Stimulated activated CD4-positive, alpha-beta T cell treated with anti-CD3 and anti-CD28 coated beads, Interleukin-1b, Interleukin-23, amount 100 ng/mL, for 48 hours (primary cell): ENCODE data around the gene PPP2R2B.
"Not testable (repeated sequence)": the region's sequence is repeated elsewhere in the genome, so short reads cannot be mapped to it uniquely, and the experiment has no call there.

Experiments
- DNase-seq: peaks from one replicate; pipeline ENCODE4 v3.0.0-alpha.2; 2020

Gene PPP2R2B

DNA sequence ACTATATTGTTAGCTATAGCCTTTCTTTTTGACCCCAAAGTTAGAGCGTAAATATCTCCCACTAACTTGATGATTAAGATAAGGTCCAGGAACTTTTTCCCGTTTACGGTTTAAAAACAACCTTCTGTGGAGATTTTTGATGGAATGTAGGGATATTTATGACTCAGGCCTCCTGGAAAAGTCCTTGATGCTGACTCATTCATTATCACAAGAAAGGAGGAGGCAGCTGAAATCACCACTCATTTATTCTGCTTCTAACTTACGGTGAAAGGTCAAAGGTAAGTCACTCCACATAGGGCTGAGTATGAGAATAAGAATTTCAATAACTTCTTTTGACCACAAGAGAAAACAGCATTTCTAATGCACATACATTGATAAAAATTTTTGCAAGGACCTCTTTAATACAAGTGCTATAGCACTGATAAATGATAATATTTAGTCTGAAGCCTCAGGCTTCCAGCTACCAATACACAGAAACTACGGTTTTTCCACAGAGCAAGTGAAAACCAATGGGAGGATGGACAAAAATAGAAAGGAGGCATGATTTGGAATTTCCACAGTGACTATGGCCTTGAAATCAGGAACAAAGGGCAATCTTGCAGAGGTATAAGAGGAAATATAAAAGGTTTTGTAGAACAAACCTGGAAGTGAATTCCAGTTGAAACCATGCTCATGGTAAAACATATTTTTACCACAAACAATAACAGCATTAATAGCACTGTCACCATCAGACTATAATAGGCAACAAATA lies 146.5 kb downstream of the PPP2R2B start:
- DNase-seq: no peak

DNA sequence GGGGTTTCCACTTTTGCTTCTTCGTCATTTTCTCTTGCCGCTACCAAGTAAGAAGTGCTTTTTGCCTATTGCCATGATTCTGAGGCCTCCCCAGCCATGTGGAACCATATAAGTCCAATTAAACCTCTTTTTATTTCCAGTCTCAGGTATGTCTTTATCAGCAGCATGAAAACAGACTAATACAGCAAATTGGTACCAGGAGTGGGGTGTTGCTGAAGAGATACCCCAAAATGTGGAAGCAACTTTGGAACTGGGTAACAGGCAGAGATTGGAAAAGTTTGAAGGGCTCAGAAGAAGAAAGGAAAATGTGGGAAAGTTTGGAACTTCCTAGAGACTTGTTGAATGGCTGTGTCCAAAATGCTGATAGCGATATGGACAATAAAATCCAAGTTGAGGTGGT lies 149.8 kb downstream of the PPP2R2B start:
- DNase-seq: not testable (repeated sequence)

DNA sequence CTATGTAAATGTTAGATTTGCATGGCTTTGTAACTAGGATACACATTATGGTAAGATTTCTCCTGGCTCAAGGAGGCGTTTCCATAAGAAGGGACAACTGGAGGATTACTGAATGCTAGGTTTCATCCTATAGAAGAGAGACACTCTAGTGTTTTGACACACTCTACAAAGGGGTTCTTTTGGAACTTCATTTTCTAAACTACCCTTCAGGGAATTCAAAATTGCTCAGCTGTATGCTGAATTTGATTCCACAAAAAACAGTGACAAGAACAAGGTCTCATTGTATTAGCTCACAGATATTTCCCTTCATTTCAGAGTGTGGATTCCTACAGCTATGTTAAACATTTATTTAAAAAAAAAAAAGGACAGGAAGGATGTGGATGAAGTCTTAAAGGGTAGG lies 151.7 kb downstream of the PPP2R2B start:
- DNase-seq: no peak

DNA sequence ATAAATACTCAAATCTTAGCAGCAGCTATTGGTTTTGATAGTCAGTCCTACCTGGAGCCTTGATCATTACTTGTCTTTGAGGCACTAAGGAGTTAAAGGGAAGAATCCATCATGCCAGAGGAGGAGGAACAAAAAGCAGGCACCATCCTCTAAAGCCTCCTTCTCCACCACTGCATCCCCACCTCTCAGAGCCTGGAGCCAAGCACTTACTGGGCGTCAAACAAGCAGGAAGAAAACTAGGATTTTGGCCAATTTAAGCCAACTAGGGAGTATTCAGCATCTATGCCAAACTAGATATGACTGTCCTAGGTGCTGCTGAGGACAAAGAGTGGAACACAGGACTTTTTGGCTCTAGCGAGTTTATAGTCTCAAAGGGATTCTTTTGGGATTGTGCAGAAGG lies 152.5 kb downstream of the PPP2R2B start:
- DNase-seq: no peak

DNA sequence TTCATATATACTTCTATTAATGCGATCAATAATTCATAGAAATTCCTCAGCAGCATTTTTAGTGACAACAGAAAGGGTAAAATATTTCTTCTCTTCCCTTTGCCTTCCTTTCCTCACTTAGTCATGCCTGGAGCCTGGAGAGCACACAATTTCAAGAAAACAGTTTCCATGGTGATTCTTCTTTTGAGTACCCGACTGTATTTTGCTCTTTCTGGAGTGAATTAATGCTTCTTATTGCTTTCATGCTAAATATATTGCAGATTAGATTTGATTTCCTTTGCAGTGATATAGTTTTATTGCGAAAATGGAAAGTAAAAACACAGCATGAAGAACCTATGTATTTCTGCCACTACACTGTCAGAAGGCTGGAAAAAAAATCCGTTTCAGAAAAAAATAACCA lies 153.5 kb downstream of the PPP2R2B start:
- no peak for DNase-seq

DNA sequence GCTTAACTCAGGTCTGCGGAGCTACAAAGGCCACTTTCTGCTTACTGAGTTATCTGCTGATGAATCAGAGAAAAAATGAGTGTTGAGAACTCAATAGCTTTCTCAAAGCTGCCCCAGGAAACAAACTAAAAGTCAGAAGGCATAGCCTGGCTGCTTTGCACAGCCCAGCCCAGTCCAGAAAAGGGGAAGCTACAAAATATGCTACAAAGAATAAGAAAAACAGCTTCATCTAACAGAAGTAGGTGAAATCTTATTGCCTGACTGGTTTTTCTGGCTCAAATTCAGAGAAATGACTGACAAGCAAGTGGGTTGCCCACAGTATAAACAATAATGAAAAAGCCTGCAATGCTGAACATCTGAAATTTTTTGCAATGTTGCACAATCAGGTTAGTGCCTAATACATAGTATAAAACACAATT lies 156.2 kb downstream of the PPP2R2B start:
- DNase-seq: no peak

DNA sequence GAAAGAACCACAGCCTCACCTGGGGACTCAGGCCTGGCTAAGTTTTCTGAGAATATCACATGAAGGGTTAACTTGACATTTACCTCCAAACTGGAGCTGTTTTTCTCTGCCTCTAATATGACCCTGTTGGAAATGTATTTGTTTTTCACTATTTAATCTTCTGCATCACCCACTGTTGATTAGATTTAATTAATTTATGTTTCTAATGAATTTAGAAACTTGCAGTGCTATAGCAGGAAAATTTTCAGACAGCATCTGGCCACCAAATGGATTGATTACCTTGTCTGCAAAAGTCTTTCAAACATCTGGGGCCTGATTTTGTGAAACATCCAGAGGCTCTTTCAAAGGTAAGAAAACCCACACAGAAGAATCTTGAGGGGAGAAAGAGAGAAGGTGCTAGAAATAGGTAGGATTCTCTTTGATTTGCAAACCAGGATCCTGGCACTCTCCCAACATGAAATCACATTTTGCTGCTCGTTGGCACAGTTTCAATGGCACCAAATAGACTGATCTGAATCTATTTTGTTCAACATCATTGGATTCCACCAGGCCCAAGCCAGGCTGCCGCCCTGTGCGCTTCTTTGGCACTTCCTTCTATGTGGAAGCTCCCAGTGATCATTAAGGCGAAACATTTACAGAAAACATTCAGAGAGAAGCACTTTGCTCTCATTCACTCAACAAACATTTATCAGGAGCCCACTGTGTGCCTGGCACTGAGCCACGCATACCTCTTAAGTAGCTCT lies 157.3 kb downstream of the PPP2R2B start:
- DNase-seq: no peak

DNA sequence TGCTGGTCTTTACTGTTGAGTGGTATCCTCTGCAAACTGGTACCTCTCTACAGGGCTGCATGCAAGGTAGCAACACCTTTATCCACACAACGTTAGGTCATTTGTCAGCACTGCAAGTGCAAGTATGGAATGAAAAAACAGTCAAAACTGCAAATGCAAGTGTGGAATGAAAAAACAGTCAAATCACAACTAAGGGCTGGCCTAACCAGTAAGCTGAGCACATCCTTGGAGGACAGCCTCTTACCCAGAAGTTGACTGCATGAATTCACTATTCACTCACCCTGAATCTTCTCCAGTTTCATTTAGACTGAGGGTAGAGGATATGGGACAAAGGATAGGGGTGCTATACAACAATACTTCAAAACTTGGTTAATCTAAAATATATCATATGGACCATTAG lies 158.4 kb downstream of the PPP2R2B start:
- DNase-seq: no peak

DNA sequence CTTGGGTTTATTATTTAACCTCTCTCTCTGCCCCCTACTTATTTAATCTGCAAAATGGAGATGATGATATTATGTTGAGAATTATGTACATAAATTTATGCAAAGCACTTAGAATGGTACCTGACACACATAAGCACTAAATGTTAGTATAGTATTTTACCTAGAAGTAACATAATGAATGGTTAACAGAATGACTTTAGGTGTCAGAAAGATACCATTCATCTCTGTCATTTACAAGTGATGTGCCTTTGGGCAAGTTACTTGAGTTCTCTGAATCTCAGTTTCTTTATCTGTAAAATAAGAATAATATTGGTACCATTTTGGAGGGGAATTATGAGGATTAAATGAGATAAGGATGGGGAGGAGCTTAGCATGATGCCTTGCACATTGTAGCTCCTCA lies 159.4 kb downstream of the PPP2R2B start:
- DNase-seq: no peak

DNA sequence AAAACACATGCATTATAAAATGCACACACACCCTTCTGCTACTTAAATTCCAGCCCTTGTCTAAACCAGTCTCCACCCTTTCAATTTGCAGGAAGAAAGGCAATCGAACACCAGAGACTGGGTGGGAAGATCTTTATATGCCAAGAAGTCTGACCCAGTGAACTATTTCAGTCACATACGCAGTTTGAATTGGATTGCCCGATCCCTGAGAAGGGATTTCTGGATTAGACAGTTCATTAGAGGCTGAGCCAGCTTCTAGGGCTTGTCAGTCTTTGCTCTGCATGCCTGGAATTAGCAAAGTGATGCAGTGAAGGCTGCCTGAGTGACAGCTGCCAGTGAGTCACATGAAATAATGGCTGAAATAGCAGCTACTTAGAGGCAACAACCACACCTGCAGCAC lies 159.9 kb downstream of the PPP2R2B start:
- DNase-seq: no peak

DNA sequence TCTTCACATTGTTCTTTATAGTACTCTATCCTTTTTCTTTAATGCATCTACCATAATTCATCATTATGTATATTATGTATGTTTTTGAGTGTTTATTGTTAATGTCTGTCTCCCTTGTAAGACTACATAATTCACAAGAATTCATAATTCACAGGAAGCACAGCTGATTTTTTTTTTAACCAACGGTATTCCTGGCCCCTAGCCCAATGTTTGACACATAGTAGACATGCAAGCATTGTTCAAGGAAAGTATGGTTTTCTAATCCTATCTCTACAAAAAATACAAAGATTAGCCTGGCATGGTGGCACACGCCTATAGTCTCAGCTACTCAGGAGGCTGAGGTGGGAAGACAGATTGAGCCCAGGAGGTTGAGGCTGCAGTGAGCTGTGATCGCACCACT lies 160.6 kb downstream of the PPP2R2B start:
- no peak for DNase-seq

DNA sequence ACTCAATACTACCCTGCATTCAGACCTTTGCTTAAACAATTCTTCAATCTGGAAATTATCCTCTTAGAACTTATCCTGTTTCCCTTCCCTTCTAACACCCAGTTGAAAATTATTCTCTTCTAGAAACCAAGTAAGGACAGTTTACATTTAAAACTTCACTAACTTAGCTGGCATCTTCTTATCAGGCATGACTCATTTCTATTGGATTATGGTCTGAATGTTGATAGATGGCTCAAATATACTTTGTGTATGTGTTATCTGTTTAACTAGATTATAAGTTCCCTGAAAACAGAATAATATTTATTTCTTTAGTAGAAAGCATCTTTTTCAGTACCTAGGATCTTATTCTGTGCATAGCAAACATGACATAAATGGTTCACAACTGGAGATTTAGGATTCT lies 161.9 kb downstream of the PPP2R2B start:
- DNase-seq: no peak

DNA sequence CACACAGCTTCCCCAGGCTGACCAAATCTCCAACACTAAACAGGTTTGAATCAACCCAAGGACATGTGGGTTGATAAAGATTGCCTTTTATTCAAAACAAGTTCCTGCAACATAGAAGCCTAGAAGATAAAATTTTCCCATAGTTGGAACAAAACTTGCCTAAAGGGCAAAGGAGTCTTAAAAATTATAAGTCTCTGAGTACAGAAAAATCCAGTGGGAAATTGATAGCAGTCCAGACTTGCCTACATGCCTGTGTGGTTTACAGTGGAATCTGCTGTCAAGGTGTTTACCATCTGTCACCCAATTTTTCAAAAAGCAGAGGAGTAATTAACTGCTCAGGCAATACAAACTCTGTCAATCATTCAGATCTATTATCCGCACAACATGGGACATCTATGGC lies 168.2 kb downstream of the PPP2R2B start:
- no peak for DNase-seq

DNA sequence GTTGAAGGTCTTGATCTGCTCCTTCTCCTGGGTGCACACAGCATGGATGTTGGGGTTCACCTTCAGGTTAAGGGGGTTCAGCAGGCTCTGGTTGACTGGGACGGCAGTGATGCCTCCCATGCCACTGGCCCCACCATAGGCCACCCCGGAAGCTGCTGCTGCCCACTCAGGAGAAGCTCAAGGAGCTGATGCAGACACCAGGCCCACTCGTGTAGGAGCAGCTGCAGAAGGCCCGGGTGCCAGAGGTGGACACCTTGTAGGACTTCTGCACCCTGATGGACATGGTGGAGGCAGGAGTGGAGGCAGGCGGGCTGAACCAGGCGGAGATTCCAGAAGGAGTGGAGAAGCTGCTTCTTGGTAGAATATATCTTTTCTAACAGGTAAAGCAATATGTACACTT lies 171.2 kb downstream of the PPP2R2B start:
- no peak for DNase-seq

DNA sequence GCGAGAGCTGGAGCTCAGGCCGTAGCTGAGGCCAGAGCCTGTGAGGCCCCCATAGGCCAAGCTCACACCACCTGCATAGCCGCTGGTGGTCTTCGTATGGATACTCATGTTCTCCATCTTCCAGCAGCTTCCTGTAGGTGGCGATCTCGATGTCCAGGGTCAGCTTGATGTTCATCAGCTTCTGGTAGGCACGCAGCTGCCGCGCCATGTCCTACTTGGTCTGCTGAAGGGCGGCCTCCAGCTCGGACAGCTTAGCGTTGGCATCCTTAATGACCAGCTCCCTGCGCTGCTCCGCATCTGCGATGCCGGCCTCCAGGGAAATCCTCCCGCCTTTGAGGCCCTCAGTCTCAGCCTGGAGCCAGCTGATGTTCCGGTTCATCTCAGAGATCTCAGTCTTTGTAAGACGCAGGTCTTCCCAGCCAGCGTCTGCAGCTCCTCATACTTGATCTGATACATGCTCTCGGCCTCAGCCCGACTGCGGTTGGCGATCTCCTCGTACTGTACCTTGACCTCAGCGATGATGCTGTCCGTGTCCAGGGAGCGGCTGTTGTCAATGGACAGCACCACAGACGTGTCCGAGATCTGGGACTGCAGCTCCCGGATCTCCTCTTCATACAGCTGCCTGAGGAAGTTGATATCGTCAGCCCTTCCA lies 172.1 kb downstream of the PPP2R2B start:
- DNase-seq: no peak

DNA sequence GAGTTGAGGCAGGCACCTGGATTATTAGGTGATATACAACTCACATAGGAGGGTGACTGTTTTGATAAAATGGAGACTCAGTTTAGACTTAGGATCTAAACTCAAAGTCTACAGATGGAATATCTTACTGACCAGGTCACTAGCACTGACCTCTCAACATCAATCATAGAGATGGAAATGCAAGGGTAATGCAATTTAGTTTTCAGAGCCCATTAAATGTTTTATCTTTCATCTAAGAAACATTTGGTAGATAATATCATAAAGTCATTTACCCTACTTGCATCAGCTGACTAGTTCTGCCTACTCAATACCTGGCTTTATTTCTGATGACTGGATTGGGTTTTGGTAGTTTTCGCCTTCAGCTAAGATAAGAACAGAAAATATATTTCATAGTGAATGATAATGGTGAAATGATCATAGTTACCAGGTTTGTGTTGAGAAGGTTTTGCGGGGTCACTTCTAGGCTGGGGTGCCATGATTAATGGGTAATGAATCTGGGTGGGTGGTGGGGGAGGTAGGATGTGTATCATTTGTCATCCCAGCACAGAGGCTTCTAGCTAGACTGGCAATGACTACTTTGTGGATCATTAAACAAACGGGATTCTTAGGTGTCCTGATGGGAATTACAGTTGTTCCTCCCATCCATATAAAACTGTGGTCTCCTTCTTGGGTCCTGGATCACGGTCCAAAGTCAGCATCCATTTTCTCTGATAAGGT lies 173.4 kb downstream of the PPP2R2B start:
- DNase-seq: no peak

DNA sequence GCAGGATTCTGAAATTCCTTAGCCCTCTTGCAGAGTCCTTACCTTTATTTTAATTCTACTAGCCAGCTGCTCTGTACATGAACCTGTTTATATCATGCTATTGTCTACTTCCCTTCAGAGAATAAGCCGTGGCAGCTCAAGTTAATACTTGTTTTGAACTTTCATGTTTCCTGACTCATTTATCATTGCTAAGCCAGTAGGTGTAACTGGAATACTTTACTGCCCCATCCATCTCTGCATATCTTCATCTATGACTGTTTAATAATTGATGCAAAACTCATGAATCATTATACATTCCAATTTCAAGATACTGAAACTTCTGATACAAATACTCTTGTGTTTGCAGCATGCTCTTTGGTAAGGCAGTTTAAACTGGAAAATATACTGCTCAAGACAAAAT lies 174.7 kb downstream of the PPP2R2B start:
- no peak for DNase-seq

DNA sequence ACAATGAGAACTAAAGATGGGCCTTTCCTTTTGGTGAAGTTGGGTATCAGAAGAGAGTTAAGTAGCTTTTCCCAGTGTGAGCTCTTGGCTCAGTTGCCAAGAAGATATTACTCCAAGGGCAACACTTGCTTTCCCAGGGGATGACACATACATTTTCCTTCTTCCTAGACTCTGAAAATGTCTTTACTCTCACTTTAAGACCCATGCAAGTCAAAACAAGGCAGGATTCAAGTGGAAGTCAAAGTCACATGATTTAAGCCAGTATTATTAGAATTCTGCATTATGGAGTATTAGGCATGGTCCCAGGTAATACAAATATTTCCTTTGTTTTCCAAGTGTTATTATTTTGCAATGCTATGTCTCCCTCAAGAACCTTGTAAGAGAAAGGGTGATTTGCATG lies 175.1 kb downstream of the PPP2R2B start:
- no peak for DNase-seq

DNA sequence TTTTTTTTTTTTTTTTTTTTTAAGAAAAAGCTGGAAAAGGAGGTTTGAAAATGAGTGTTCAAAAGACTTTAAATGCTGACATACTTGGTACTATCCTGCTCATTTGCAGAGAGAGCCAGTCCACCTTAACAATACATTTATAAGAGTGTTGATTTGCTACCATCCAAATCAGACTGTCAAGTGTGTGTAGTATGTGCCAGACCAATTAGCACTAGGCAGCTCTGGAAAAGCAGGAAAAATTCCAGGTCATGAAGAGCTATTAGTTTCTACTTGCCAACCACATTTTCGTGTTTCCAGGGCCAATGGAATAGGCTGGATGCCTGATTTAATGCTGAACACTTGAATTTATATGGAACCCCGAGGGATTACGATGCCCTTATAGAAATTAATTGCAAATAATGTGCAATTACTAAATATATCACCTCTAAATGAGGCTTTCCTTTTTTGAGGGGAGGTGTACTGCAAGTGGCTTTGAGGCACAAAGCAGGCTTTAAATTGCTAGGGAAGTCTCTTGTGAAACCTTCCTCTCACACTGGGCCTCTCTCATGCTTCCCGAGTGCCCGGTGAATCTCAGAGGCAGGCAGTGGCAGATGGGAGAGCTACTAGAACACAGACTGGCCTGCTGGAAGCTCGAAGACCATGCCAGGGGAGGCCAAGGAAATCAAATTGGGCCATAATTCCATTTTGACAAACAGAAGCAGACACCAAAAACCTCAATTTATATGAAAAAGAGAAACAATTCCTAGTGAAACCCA lies 178.7 kb downstream of the PPP2R2B start:
- DNase-seq: no peak

DNA sequence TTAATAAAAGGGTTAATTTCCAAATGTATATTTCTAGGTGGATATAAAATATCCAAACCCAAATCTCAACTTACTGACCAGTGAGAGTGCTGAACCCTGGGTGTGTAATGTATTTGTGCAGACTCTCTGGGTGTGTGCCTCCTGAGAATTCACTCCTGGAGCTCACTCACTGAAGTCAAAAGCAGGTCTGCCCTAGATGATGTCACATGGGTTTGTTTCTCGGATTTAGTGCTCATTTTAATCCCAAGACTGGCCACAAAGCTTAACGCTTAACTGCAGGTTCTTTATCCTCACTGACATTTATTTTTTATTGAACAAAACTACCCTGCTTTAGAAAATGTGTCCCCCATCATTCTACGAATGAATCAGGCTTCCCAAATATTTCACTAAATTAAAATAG lies 179.4 kb downstream of the PPP2R2B start:
- DNase-seq: no peak

DNA sequence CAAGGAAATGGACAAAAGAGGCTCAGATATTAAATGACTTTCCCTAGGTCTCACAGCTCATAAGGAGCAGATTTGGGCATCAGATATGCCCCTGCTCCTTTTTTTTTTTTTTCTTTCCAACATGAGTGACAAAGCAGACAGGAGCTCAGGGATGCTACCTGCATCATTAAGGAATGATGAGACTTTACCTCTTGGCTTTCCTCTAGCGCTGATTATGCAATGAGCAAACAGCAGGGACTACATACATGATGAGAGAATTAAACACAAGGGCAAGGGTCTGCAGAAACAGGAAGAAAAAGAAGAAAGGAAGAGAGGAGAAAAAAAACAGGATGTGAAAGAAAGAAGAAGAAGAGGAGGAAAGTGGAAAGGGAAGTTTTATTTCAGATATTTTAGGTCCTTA lies 179.9 kb downstream of the PPP2R2B start:
- no peak for DNase-seq

DNA sequence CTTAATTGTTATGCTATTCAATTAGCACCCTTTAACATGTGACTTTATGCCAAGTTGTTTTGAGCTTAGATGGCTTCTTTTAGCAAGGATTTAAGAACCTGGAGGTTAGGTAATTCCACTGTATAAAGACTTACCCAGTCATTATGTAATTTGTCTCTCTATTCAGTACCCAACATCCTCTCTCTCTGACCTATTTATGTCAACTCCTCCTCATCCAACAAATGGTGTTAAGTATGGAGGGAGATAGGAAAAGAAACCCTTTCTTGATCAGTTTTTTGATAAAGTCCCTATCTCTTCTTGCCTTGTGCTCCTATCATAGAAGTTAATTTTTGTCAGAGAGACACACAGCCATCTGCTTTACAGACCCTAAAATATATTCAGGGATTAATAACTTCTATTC lies 181.3 kb downstream of the PPP2R2B start:
- no peak for DNase-seq

DNA sequence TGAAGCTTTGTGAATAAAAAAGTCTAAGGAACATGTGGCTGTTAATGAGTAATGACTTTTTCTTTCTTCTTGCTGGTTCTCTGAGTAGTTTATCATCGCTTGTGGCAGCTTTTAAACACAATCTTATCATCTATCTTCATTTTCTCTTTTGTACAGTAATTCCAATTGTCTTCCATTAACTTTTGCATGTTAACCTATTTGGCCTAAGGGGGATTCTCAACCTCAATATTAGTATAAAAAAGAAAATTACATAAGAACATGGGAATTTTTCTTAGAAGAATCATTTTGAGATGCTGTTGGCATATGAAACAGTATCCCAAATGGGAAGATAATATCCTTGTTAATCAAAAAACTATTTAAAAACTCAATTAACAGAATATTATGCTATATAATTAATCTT lies 182.9 kb downstream of the PPP2R2B start:
- no peak for DNase-seq
